WTC11 (cell line): Measurements from ENCODE around the gene IL26. TPM values are rescaled to one million over a fixed set of nuclear protein-coding genes. Genes with fewer than 3 reads are reported as not detected.

Experiments used
- ATAC-seq: fragments of 200-7000 bp; cut with Tn5 transposase; 2 replicates; pipeline ENCODE4 v1.10.0; 2021; ENCODE audit warnings: mild to moderate bottlenecking, moderate library complexity
- CTCF ChIA-PET: fragments of 300-600 bp; sonication (Branson Sonifier 250); formaldehyde crosslinking; loops from one replicate; lab custom pipeline; 2021; ENCODE audit warnings: antibody characterized with exemption; lab: Charles Lee
- POLR2A ChIA-PET: fragments of 350-600 bp; sonication (Branson Sonifier 250); formaldehyde crosslinking; loops from one replicate; lab custom pipeline; 2021; ENCODE audit warnings: antibody characterized with exemption; lab: Charles Lee
- DNase-seq: peaks from one replicate; pipeline ENCODE4 v3.0.0; 2021; ENCODE audit warnings: low spot score
- H3K27ac Mint-ChIP-seq: 2 replicates; pipeline ENCODE4 v1.8.0; 2021; ENCODE audit warnings: mixed read lengths
- H3K27me3 Mint-ChIP-seq: 2 replicates; pipeline ENCODE4 v1.8.0; 2021; ENCODE audit warnings: low read depth, mild to moderate bottlenecking, moderate library complexity, mixed read lengths
- H3K36me3 Mint-ChIP-seq: 2 replicates; pipeline ENCODE4 v1.8.0; 2021; ENCODE audit warnings: mixed read lengths
- H3K4me1 Mint-ChIP-seq: 2 replicates; pipeline ENCODE4 v1.8.0; 2022; ENCODE audit warnings: mixed read lengths
- H3K4me3 Mint-ChIP-seq: 2 replicates; pipeline ENCODE4 v1.8.0; 2021; ENCODE audit warnings: mild to moderate bottlenecking, moderate library complexity, mixed read lengths
- H3K9me3 Mint-ChIP-seq: 2 replicates; pipeline ENCODE4 v1.8.0; 2021; ENCODE audit warnings: mixed read lengths
- AFF4 ChIP-seq: sonication (generic); formaldehyde crosslinking; IDR thresholded peaks from 2 replicates; pipeline ENCODE4 v1.8.1; 2023; ENCODE audit warnings: mild to moderate bottlenecking, missing genetic modification reagents, borderline replicate concordance
- ATF1 ChIP-seq: sonication (generic); formaldehyde crosslinking; IDR thresholded peaks from 2 replicates; pipeline ENCODE4 v1.8.1; 2023; ENCODE audit warnings: mild to moderate bottlenecking, moderate library complexity, missing genetic modification reagents
- ATF3 ChIP-seq: sonication (generic); formaldehyde crosslinking; conservative IDR thresholded peaks from 2 replicates; pipeline ENCODE4 v1.8.1; 2022; ENCODE audit warnings: mild to moderate bottlenecking, missing genetic modification reagents
- ELF4 ChIP-seq: sonication (generic); formaldehyde crosslinking; IDR thresholded peaks from 2 replicates; pipeline ENCODE4 v1.8.1; 2022; ENCODE audit warnings: low read depth, mild to moderate bottlenecking, moderate library complexity, missing genetic modification reagents
- HMGA2 ChIP-seq: fragments of 250-450 bp; sonication (Bioruptor Pico); IDR thresholded peaks from 2 replicates; pipeline ENCODE4 v1.4.0; 2021; ENCODE audit warnings: mild to moderate bottlenecking, moderate library complexity
- MAX ChIP-seq: sonication (generic); formaldehyde crosslinking; IDR thresholded peaks from 2 replicates; pipeline ENCODE4 v1.8.0; 2022; ENCODE audit warnings: mild to moderate bottlenecking, missing genetic modification reagents
- MLX ChIP-seq: sonication (generic); formaldehyde crosslinking; IDR thresholded peaks from 2 replicates; pipeline ENCODE4 v1.8.1; 2023; ENCODE audit warnings: mild to moderate bottlenecking, missing genetic modification reagents, moderate library complexity
- MXD4 ChIP-seq: fragments of 250-450 bp; sonication (Bioruptor Pico); IDR thresholded peaks from 2 replicates; pipeline ENCODE4 v1.8.0; 2021; ENCODE audit warnings: mild to moderate bottlenecking, moderate library complexity, borderline replicate concordance
- OVOL2 ChIP-seq: fragments of 250-450 bp; sonication (Bioruptor Pico); IDR thresholded peaks from 2 replicates; pipeline ENCODE4 v1.9.0; 2021; ENCODE audit warnings: mild to moderate bottlenecking, borderline replicate concordance
- RORB ChIP-seq: fragments of 250-450 bp; sonication (Bioruptor Pico); IDR thresholded peaks from 2 replicates; pipeline ENCODE4 v1.9.0; 2021; ENCODE audit warnings: mild to moderate bottlenecking
- TP53 ChIP-seq: sonication (generic); formaldehyde crosslinking; IDR thresholded peaks from 2 replicates; pipeline ENCODE4 v1.8.1; 2023; ENCODE audit warnings: mild to moderate bottlenecking, missing genetic modification reagents
- ZBTB21 ChIP-seq: sonication (generic); formaldehyde crosslinking; IDR thresholded peaks from 2 replicates; pipeline ENCODE4 v1.8.1; 2023; ENCODE audit warnings: mild to moderate bottlenecking, missing genetic modification reagents, borderline replicate concordance
- ZMAT4 ChIP-seq: fragments of 250-450 bp; sonication (Bioruptor Pico); IDR thresholded peaks from 2 replicates; pipeline ENCODE4 v1.9.0; 2021; ENCODE audit warnings: mild to moderate bottlenecking
- ZNF232 ChIP-seq: sonication (generic); formaldehyde crosslinking; IDR thresholded peaks from 2 replicates; pipeline ENCODE4 v1.8.0; 2022; ENCODE audit warnings: mild to moderate bottlenecking, missing genetic modification reagents
- ZNF416 ChIP-seq: fragments of 250-450 bp; sonication (Bioruptor Pico); IDR thresholded peaks from 2 replicates; pipeline ENCODE4 v1.9.0; 2021; ENCODE audit warnings: mild to moderate bottlenecking, inconsistent platforms
- ZNF512 ChIP-seq: sonication (generic); formaldehyde crosslinking; IDR thresholded peaks from 2 replicates; pipeline ENCODE4 v1.8.1; 2022; ENCODE audit warnings: missing genetic modification reagents, borderline replicate concordance
- total RNA-seq: library from RNA; stranded (reverse); gene quantifications from 3 replicates; pipeline ENCODE4 v1.2.3, GENCODE V29; 2021
- TF ChIP-seq, protein P1 (sequence below): sonication (generic); formaldehyde crosslinking; IDR thresholded peaks from 2 replicates; pipeline ENCODE4 v1.8.1; 2022; ENCODE audit warnings: mild to moderate bottlenecking, missing genetic modification reagents, moderate library complexity, borderline replicate concordance
- TF ChIP-seq, protein P2 (sequence below): sonication (generic); formaldehyde crosslinking; IDR thresholded peaks from 2 replicates; pipeline ENCODE4 v1.8.0; 2022; ENCODE audit warnings: mild to moderate bottlenecking, missing genetic modification reagents
- TF ChIP-seq, protein P3 (sequence below): sonication (generic); formaldehyde crosslinking; IDR thresholded peaks from 2 replicates; pipeline ENCODE4 v1.8.1; 2023; ENCODE audit warnings: mild to moderate bottlenecking, missing genetic modification reagents
- TF ChIP-seq, protein P4 (sequence below): sonication (generic); formaldehyde crosslinking; IDR thresholded peaks from 2 replicates; pipeline ENCODE4 v1.8.0; 2022; ENCODE audit warnings: mild to moderate bottlenecking, missing genetic modification reagents

IL26 gene
- total RNA-seq, 1 experiment from 2014 or later, result not detected

- no peak for TF ChIP-seq AFF4 (CRISPR knock-in tag)
- no peak for TF ChIP-seq ZBTB21 (CRISPR knock-in tag)
- TF ChIP-seq ZMAT4 (CRISPR knock-in tag), result no peak
- TF ChIP-seq, protein P1, sequence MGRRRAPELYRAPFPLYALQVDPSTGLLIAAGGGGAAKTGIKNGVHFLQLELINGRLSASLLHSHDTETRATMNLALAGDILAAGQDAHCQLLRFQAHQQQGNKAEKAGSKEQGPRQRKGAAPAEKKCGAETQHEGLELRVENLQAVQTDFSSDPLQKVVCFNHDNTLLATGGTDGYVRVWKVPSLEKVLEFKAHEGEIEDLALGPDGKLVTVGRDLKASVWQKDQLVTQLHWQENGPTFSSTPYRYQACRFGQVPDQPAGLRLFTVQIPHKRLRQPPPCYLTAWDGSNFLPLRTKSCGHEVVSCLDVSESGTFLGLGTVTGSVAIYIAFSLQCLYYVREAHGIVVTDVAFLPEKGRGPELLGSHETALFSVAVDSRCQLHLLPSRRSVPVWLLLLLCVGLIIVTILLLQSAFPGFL (CRISPR knock-in tag), result no peak
- TF ChIP-seq, protein P2, sequence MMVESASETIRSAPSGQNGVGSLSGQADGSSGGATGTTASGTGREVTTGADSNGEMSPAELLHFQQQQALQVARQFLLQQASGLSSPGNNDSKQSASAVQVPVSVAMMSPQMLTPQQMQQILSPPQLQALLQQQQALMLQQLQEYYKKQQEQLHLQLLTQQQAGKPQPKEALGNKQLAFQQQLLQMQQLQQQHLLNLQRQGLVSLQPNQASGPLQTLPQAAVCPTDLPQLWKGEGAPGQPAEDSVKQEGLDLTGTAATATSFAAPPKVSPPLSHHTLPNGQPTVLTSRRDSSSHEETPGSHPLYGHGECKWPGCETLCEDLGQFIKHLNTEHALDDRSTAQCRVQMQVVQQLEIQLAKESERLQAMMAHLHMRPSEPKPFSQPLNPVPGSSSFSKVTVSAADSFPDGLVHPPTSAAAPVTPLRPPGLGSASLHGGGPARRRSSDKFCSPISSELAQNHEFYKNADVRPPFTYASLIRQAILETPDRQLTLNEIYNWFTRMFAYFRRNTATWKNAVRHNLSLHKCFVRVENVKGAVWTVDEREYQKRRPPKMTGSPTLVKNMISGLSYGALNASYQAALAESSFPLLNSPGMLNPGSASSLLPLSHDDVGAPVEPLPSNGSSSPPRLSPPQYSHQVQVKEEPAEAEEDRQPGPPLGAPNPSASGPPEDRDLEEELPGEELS (CRISPR knock-in tag), result no peak
Observed at GRCh38 chr12:68264857-68265256, 39.2 kb upstream of the IL26 start (continued).

DNA sequence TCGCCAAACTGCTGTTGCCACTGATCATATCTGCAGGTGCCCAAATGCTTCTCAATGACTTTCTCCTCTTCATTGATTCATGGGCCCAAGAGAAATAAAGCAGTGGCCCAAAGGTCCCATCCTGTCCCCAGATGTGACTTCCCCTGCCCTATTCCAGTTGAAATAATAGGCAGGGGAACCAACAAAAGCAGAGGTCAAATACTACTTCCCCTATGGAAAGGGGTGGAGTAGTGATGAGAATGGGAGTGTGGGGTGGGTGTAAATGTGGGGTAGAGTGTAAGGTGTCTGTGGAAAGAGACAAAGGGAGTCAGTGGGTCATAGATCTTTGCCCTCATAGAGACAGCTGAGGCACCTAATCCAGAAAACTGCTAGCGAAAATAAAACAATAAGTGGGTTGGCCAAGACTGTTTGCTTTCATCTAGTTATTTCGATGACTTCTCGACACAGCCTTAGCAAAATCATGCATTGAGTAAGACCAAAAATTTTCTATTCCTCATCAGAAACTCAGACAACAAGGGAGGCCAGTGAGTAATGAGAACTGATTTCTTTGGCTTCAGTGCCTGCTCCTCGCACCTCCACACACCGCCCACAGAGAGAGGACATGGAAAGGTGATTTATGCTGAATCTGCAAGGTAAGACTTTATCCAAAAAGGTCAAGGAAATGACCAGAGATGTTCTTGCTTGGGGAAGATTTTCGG is 38.7 kb upstream of the IL26 start:
- Mint-ChIP-seq H3K27me3 (no peaks in the 10 kb centered on the region), H3K4me1 (peaks cover 16% of the 10 kb centered on the region), H3K27ac (no peak overlapping the region), H3K36me3 (no peaks in the 10 kb centered on the region), H3K9me3 (no peaks in the 10 kb centered on the region), H3K4me3 (no peak overlapping the region)
- ChIA-PET CTCF (no interaction called here), POLR2A (no interaction called here)
- no peak for ATAC-seq
- TF ChIP-seq ATF1 (no peak), ATF3 (no peak), MAX (CRISPR knock-in tag) (no peak), MXD4 (CRISPR knock-in tag) (no peak), TP53 (CRISPR knock-in tag) (no peak), MLX (CRISPR knock-in tag) (no peak), ZMAT4 (CRISPR knock-in tag) (no peak), RORB (no peak), ELF4 (CRISPR knock-in tag) (no peak), ZNF512 (CRISPR knock-in tag) (no peak), OVOL2 (no peak), HMGA2 (CRISPR knock-in tag) (no peak), ZNF232 (no peak), ZNF416 (no peak)
- TF ChIP-seq, protein P3, sequence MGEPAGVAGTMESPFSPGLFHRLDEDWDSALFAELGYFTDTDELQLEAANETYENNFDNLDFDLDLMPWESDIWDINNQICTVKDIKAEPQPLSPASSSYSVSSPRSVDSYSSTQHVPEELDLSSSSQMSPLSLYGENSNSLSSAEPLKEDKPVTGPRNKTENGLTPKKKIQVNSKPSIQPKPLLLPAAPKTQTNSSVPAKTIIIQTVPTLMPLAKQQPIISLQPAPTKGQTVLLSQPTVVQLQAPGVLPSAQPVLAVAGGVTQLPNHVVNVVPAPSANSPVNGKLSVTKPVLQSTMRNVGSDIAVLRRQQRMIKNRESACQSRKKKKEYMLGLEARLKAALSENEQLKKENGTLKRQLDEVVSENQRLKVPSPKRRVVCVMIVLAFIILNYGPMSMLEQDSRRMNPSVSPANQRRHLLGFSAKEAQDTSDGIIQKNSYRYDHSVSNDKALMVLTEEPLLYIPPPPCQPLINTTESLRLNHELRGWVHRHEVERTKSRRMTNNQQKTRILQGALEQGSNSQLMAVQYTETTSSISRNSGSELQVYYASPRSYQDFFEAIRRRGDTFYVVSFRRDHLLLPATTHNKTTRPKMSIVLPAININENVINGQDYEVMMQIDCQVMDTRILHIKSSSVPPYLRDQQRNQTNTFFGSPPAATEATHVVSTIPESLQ, result no peak
- TF ChIP-seq, protein P4, sequence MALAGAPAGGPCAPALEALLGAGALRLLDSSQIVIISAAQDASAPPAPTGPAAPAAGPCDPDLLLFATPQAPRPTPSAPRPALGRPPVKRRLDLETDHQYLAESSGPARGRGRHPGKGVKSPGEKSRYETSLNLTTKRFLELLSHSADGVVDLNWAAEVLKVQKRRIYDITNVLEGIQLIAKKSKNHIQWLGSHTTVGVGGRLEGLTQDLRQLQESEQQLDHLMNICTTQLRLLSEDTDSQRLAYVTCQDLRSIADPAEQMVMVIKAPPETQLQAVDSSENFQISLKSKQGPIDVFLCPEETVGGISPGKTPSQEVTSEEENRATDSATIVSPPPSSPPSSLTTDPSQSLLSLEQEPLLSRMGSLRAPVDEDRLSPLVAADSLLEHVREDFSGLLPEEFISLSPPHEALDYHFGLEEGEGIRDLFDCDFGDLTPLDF (CRISPR knock-in tag), result no peak
- no peak for DNase-seq
